Panc1 (cell line): Measurements from ENCODE around the gene SCGB1A1.

Experiments
- POLR2AphosphoS5 ChIP-seq: IDR thresholded peaks from 2 replicates; pipeline ENCODE4 v1.6.1; 2012; ENCODE audit warnings: mild to moderate bottlenecking, low read depth, low read length, moderate library complexity
- SIN3A ChIP-seq: IDR thresholded peaks from 2 replicates; pipeline ENCODE4 v1.6.1; 2012; ENCODE audit warnings: low read depth, mild to moderate bottlenecking, low read length, moderate library complexity, borderline replicate concordance; ENCODE audit not compliant: insufficient read depth
- TCF7L2 ChIP-seq: IDR thresholded peaks from 2 replicates; pipeline ENCODE4 v1.6.1; 2011; ENCODE audit warnings: mild to moderate bottlenecking, low read depth, low read length, inconsistent platforms
- TF ChIP-seq, protein P1 (sequence below): fragments of 450-650 bp; IDR thresholded peaks from 2 replicates; pipeline ENCODE4 v1.5.1; 2017; ENCODE audit warnings: mild to moderate bottlenecking
- TF ChIP-seq, protein P2 (sequence below), 2 experiments: IDR thresholded peaks; 2 replicates each; pipeline ENCODE4 v1.6.1; 2011 to 2012; ENCODE audit warnings: low read depth in 2 of 2, control low read depth in 1 of 2, low read length in 1 of 2, mild to moderate bottlenecking in 1 of 2, moderate library complexity in 1 of 2; ENCODE audit not compliant: insufficient read depth in 1 of 2

DNA sequence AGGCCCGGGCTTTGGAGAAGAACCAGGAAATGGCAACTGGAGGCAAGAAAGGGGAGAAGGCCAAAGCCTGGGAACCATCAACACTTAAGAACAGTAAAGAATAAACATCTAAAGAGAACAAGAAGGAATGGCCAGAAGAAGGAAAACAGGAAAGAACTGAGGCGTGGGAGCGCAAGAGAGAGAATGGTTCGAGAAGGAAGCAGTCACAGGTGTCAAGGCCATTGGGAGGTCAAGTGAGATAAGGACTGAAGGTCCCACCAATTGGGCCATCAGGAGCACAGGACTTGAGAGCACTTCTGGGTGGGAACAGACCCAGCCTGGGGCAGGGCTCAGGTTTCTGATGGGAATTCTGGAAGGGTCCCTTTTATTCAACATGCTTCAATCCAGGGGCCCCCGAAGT is 697 bp upstream of the SCGB1A1 start:
- TF ChIP-seq, protein P1, sequence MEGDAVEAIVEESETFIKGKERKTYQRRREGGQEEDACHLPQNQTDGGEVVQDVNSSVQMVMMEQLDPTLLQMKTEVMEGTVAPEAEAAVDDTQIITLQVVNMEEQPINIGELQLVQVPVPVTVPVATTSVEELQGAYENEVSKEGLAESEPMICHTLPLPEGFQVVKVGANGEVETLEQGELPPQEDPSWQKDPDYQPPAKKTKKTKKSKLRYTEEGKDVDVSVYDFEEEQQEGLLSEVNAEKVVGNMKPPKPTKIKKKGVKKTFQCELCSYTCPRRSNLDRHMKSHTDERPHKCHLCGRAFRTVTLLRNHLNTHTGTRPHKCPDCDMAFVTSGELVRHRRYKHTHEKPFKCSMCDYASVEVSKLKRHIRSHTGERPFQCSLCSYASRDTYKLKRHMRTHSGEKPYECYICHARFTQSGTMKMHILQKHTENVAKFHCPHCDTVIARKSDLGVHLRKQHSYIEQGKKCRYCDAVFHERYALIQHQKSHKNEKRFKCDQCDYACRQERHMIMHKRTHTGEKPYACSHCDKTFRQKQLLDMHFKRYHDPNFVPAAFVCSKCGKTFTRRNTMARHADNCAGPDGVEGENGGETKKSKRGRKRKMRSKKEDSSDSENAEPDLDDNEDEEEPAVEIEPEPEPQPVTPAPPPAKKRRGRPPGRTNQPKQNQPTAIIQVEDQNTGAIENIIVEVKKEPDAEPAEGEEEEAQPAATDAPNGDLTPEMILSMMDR: no peak
- TF ChIP-seq, protein P2, sequence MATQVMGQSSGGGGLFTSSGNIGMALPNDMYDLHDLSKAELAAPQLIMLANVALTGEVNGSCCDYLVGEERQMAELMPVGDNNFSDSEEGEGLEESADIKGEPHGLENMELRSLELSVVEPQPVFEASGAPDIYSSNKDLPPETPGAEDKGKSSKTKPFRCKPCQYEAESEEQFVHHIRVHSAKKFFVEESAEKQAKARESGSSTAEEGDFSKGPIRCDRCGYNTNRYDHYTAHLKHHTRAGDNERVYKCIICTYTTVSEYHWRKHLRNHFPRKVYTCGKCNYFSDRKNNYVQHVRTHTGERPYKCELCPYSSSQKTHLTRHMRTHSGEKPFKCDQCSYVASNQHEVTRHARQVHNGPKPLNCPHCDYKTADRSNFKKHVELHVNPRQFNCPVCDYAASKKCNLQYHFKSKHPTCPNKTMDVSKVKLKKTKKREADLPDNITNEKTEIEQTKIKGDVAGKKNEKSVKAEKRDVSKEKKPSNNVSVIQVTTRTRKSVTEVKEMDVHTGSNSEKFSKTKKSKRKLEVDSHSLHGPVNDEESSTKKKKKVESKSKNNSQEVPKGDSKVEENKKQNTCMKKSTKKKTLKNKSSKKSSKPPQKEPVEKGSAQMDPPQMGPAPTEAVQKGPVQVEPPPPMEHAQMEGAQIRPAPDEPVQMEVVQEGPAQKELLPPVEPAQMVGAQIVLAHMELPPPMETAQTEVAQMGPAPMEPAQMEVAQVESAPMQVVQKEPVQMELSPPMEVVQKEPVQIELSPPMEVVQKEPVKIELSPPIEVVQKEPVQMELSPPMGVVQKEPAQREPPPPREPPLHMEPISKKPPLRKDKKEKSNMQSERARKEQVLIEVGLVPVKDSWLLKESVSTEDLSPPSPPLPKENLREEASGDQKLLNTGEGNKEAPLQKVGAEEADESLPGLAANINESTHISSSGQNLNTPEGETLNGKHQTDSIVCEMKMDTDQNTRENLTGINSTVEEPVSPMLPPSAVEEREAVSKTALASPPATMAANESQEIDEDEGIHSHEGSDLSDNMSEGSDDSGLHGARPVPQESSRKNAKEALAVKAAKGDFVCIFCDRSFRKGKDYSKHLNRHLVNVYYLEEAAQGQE (IDR thresholded peaks at IDR 0.05; ENCODE audit: insufficient read depth in 1 of 2, low read depth in 2 of 2, low read length in 1 of 2): no peak
- TF ChIP-seq POLR2AphosphoS5 (no peak), TCF7L2 (no peak), SIN3A (no peak)
